M059J (cell line): Measurements from ENCODE around the gene PTPRK. TPM values are rescaled to one million over a fixed set of nuclear protein-coding genes. Genes with fewer than 3 reads are reported as not detected.
A peak's percentile ranks its signal among the peaks of the same experiment; 100 is the strongest.
"Not testable (repeated sequence)": the region's sequence is repeated elsewhere in the genome, so short reads cannot be mapped to it uniquely, and the experiment has no call there.

ENCODE experiments used
- DNase-seq: peaks from one replicate; pipeline ENCODE4 v3.0.0-alpha.2; 2012; ENCODE audit warnings: low read depth
- total RNA-seq: library from RNA; depleted of rRNA; stranded (reverse); fragments of >200 nt; shearing (Covaris generic); gene quantifications from 2 replicates; pipeline ENCODE4 v1.2.3, GENCODE V29; 2014

Gene PTPRK
- total RNA-seq, 1 experiment from 2014 or later = 71.7 TPM

GRCh38 chr6:127959869-127960268 lies 560.5 kb downstream of the PTPRK start:
- peak; percentile 26 for DNase-seq

GRCh38 chr6:127956956-127957355 lies 563.4 kb downstream of the PTPRK start:
- no peak for DNase-seq

GRCh38 chr6:127956260-127956888 lies 564.0 kb downstream of the PTPRK start:
- DNase-seq = peak; percentile 57

- DNase-seq = peak; percentile 67
Measured at GRCh38 chr6:127954082-127954481, 566.3 kb downstream of the PTPRK start.

- DNase-seq = no peak
Measured at GRCh38 chr6:127952831-127953230, 567.6 kb downstream of the PTPRK start.

GRCh38 chr6:127952176-127952575 lies 568.2 kb downstream of the PTPRK start:
- no peak for DNase-seq

- no peak for DNase-seq
Measured at GRCh38 chr6:127951172-127951917, 569.1 kb downstream of the PTPRK start.

- no peak for DNase-seq
Measured at GRCh38 chr6:127950566-127951145, 569.7 kb downstream of the PTPRK start.

GRCh38 chr6:127949251-127949650 lies 571.1 kb downstream of the PTPRK start:
- DNase-seq = no peak

- peak; percentile 17 for DNase-seq
Measured at GRCh38 chr6:127946388-127946787, 574.0 kb downstream of the PTPRK start.

GRCh38 chr6:127945434-127946097 lies 574.8 kb downstream of the PTPRK start:
- DNase-seq = no peak

- no peak for DNase-seq
Measured at GRCh38 chr6:127941228-127941627, 579.2 kb downstream of the PTPRK start.

GRCh38 chr6:127939442-127940066 lies 580.8 kb downstream of the PTPRK start:
- peak; percentile 45 for DNase-seq

GRCh38 chr6:127938701-127939100 lies 581.7 kb downstream of the PTPRK start:
- DNase-seq = peak; percentile 84

GRCh38 chr6:127937747-127938146 lies 582.7 kb downstream of the PTPRK start:
- DNase-seq = no peak

GRCh38 chr6:127937102-127937501 lies 583.3 kb downstream of the PTPRK start:
- no peak for DNase-seq

GRCh38 chr6:127934956-127935355 lies 585.4 kb downstream of the PTPRK start:
- no peak for DNase-seq

- no peak for DNase-seq
Measured at GRCh38 chr6:127933852-127934840, 586.3 kb downstream of the PTPRK start.

- no peak for DNase-seq
Measured at GRCh38 chr6:127933137-127933536, 587.3 kb downstream of the PTPRK start.

GRCh38 chr6:127932708-127933107 lies 587.7 kb downstream of the PTPRK start:
- no peak for DNase-seq

GRCh38 chr6:127926441-127926840 lies 594.0 kb downstream of the PTPRK start:
- DNase-seq = not testable (repeated sequence)
